IMR-90 (cell line): ENCODE results near the gene ZBED1.

Source experiments
- CEBPB ChIP-seq: IDR thresholded peaks from 2 replicates; pipeline ENCODE4 v1.6.1; 2012; ENCODE audit warnings: low read depth, low read length, improper control_type of control experiment
- CTCF ChIP-seq: conservative IDR thresholded peaks from 2 replicates; pipeline ENCODE4 v1.5.1; 2012; ENCODE audit warnings: mild to moderate bottlenecking, low read depth, low read length, improper control_type of control experiment
- FOS ChIP-seq: fragments of 150-350 bp; IDR thresholded peaks from 2 replicates; pipeline ENCODE4 v1.6.1; 2016; ENCODE audit warnings: low read depth, low read length
- MAFK ChIP-seq: IDR thresholded peaks from 2 replicates; pipeline ENCODE4 v1.6.1; 2012; ENCODE audit warnings: low read depth, low read length, improper control_type of control experiment
- MXI1 ChIP-seq: IDR thresholded peaks from 2 replicates; pipeline ENCODE4 v1.6.1; 2012; ENCODE audit warnings: low read depth, mild to moderate bottlenecking, low read length, moderate library complexity, borderline replicate concordance
- NFE2L2 ChIP-seq: fragments of 150-350 bp; IDR thresholded peaks from 2 replicates; pipeline ENCODE4 v1.6.1; 2016; ENCODE audit warnings: low read depth, mild to moderate bottlenecking, low read length
- POLR2A ChIP-seq: IDR thresholded peaks from 2 replicates; pipeline ENCODE4 v1.6.1; 2012; ENCODE audit warnings: mild to moderate bottlenecking, low read depth, low read length
- RAD21 ChIP-seq: IDR thresholded peaks from 2 replicates; pipeline ENCODE4 v1.6.1; 2012; ENCODE audit warnings: low read length, improper control_type of control experiment
- RCOR1 ChIP-seq: IDR thresholded peaks from 2 replicates; pipeline ENCODE4 v1.6.1; 2012; ENCODE audit warnings: mild to moderate bottlenecking, low read length, improper control_type of control experiment; ENCODE audit not compliant: insufficient replicate concordance
- RFX5 ChIP-seq: IDR thresholded peaks from 2 replicates; pipeline ENCODE4 v1.8.0; 2012; ENCODE audit warnings: low read depth, mild to moderate bottlenecking, low read length, moderate library complexity
- SMC3 ChIP-seq: fragments of 150-350 bp; IDR thresholded peaks from 2 replicates; pipeline ENCODE4 v1.6.1; 2016; ENCODE audit warnings: low read depth, mild to moderate bottlenecking, antibody characterized with exemption, low read length, moderate library complexity

DNA sequence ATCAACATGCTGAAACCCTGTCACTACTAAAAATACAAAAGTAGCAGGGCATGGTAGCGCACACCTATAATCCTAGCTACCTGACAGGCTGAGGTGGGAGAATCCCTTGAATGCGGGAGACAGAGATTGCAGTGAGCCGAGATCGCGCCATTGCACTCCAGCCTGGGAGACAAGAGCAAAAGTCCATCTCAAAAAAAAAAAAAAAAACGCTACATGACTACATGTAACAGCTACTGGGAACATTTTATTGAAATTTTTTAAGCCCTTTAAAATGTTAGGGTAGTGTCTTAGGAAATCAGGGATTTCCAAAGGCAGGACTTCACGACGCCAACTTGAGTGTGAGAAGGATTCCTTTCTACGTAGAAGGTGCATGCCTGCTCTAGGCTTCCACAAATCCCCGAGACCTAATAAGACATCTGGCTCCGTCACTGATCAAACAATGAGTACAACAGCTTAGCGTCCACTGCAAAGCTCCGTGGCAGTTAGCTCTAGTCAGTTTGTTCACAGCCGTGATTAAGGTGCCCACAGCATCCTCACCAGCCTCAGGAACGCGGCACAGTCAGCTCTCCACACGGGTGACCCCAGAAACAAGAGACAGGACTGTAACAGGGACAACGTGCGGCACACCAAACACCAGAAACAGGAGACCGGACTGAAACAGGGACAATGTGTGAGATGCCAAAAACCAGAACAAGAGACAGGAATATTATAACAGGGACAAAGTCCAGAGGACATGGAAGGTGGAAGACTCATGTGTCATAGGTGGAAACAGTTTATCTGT is 33.7 kb downstream of the ZBED1 start:
- TF ChIP-seq POLR2A (no peak), CTCF (no peak), FOS (no peak), NFE2L2 (no peak), RFX5 (no peak), RAD21 (no peak), SMC3 (no peak), CEBPB (no peak), MXI1 (no peak), RCOR1 (no peak), MAFK (no peak)
